ENCODE measurements around the gene MUC5AC. TPM values are rescaled to one million over a fixed set of nuclear protein-coding genes. Genes with fewer than 3 reads are reported as not detected.

The MUC5AC gene
- polyA plus RNA-seq, 1 donor (not counting 4 experiments of a cell fraction or from before 2014, with no cell fraction given): not detected

DNA sequence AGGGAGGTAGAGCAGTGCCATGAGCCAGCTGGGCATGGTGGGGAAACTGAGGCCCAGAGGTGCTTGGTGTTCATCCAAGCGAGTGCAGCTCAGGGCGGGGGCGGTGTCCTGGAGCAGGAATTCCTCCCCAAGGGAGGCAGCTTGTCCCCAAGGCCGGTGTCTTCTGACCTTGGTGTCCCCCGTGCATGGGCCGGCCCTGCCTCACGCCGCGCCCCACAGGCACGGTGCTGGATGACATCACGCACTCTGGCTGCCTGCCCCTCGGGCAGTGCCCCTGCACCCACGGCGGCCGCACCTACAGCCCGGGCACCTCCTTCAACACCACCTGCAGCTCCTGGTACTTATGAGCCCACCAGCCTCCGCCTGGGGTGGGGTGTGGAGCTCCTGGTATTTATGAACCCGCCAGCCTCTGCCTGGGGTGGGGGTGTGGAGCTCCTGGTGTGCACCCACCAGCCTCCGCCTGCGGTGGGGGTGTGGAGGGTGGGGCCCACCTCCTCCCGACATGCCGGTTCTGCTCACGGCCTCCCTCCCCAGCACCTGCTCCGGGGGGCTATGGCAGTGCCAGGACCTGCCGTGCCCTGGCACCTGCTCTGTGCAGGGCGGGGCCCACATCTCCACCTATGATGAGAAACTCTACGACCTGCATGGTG lies 71.8 kb downstream of the MUC5AC start:
- dilution Hi-C loops (cut with MboI; ENCODE audit: extremely low pct_ligation_motif_present, low sequenced_read_pairs): no loop called here
- no peaks in the 10 kb centered on the region for H3K9me3 ChIP-seq (ENCODE audit: control insufficient read depth, low read depth, low read length)
- DNase-seq (ENCODE audit: low read depth, low spot score): no peak
- H3K27ac ChIP-seq (ENCODE audit: control insufficient read depth, insufficient read depth, low read length): no peak overlapping the region
- no peaks in the 10 kb centered on the region for H3K9me1 ChIP-seq (ENCODE audit: control insufficient read depth, extremely low read depth, insufficient read depth, low read length)
- H3K36me3 ChIP-seq (ENCODE audit: control insufficient read depth in 2 of 2, extremely low read depth in 1 of 2, insufficient read depth in 2 of 2, low read length in 2 of 2): no peaks in the 10 kb centered on the region
- H3K9ac ChIP-seq (ENCODE audit: control insufficient read depth, extremely low read depth, insufficient read depth, low read length): no peak overlapping the region
- TF ChIP-seq, protein P1, sequence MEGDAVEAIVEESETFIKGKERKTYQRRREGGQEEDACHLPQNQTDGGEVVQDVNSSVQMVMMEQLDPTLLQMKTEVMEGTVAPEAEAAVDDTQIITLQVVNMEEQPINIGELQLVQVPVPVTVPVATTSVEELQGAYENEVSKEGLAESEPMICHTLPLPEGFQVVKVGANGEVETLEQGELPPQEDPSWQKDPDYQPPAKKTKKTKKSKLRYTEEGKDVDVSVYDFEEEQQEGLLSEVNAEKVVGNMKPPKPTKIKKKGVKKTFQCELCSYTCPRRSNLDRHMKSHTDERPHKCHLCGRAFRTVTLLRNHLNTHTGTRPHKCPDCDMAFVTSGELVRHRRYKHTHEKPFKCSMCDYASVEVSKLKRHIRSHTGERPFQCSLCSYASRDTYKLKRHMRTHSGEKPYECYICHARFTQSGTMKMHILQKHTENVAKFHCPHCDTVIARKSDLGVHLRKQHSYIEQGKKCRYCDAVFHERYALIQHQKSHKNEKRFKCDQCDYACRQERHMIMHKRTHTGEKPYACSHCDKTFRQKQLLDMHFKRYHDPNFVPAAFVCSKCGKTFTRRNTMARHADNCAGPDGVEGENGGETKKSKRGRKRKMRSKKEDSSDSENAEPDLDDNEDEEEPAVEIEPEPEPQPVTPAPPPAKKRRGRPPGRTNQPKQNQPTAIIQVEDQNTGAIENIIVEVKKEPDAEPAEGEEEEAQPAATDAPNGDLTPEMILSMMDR (optimal IDR thresholded peaks at IDR 0.05 in 1 of 3, IDR thresholded peaks at IDR 0.05 in 1 of 3, conservative IDR thresholded peaks at IDR 0.05 in 1 of 3; ENCODE audit: extremely low read depth in 1 of 3, insufficient read depth in 2 of 3, low read length in 3 of 3): no peak
- no peak for TF ChIP-seq EZH2 (IDR thresholded peaks at IDR 0.05; ENCODE audit: low read length)
- no peak overlapping the region for H2AFZ ChIP-seq (ENCODE audit: control insufficient read depth, low read length)
- H3K4me3 ChIP-seq (ENCODE audit: control insufficient read depth in 2 of 3, extremely low read depth in 1 of 3, insufficient read depth in 2 of 3, low read depth in 1 of 3, low read length in 3 of 3): no peak overlapping the region
- peaks cover 34% of the 10 kb centered on the region for H3K27me3 ChIP-seq (ENCODE audit: control insufficient read depth, extremely low read depth, insufficient read depth, low read length)
- no peaks in the 10 kb centered on the region for H3K4me1 ChIP-seq (ENCODE audit: control insufficient read depth, extremely low read depth, insufficient read depth, low read length)
- H3K4me2 ChIP-seq (ENCODE audit: control insufficient read depth, extremely low read depth, insufficient read depth, low read depth, low read length): no peak overlapping the region
- H4K20me1 ChIP-seq (ENCODE audit: control insufficient read depth, extremely low read depth, insufficient read depth, low read length): no peaks in the 10 kb centered on the region
- FAIRE-seq: no peak
- H3K79me2 ChIP-seq (ENCODE audit: control insufficient read depth, insufficient read depth, low read length): no peaks in the 10 kb centered on the region

DNA sequence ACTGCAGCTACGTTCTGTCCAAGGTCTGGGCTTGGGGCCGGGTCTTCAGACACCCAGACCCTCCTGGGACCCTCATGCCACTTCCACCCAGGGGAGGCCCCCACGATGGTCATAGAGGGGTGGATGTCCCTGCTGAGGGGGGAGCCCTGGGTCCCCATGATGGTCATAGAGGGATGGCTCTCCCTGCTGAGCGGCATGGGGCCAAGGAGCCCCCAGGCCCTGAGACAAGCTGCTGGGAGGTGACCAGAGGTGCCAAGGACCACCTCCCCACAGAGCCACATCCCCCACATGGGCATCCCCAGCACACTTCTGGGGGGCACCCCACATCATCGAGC lies 72.3 kb downstream of the MUC5AC start:
- H3K9me3 ChIP-seq (ENCODE audit: control insufficient read depth, low read depth, low read length): no peaks in the 10 kb centered on the region
- no peak overlapping the region for H3K4me3 ChIP-seq (ENCODE audit: control insufficient read depth in 2 of 3, extremely low read depth in 1 of 3, insufficient read depth in 2 of 3, low read depth in 1 of 3, low read length in 3 of 3)
- H3K9me1 ChIP-seq (ENCODE audit: control insufficient read depth, extremely low read depth, insufficient read depth, low read length): no peaks in the 10 kb centered on the region
- no peaks in the 10 kb centered on the region for H3K79me2 ChIP-seq (ENCODE audit: control insufficient read depth, insufficient read depth, low read length)
- no peak overlapping the region for H3K4me2 ChIP-seq (ENCODE audit: control insufficient read depth, extremely low read depth, insufficient read depth, low read depth, low read length)
- dilution Hi-C loops (cut with MboI; ENCODE audit: extremely low pct_ligation_motif_present, low sequenced_read_pairs): no loop called here
- DNase-seq (ENCODE audit: low read depth, low spot score) (no peak), FAIRE-seq (no peak)
- no peak for TF ChIP-seq EZH2 (IDR thresholded peaks at IDR 0.05; ENCODE audit: low read length)
- TF ChIP-seq, protein P1 (optimal IDR thresholded peaks at IDR 0.05 in 1 of 3, IDR thresholded peaks at IDR 0.05 in 1 of 3, conservative IDR thresholded peaks at IDR 0.05 in 1 of 3; ENCODE audit: extremely low read depth in 1 of 3, insufficient read depth in 2 of 3, low read length in 3 of 3): no peak
- H3K27ac ChIP-seq (ENCODE audit: control insufficient read depth, insufficient read depth, low read length): no peak overlapping the region
- no peaks in the 10 kb centered on the region for H3K4me1 ChIP-seq (ENCODE audit: control insufficient read depth, extremely low read depth, insufficient read depth, low read length)
- peaks cover 34% of the 10 kb centered on the region for H3K27me3 ChIP-seq (ENCODE audit: control insufficient read depth, extremely low read depth, insufficient read depth, low read length)
- no peaks in the 10 kb centered on the region for H4K20me1 ChIP-seq (ENCODE audit: control insufficient read depth, extremely low read depth, insufficient read depth, low read length)
- no peak overlapping the region for H3K9ac ChIP-seq (ENCODE audit: control insufficient read depth, extremely low read depth, insufficient read depth, low read length)
- H3K36me3 ChIP-seq (ENCODE audit: control insufficient read depth in 2 of 2, extremely low read depth in 1 of 2, insufficient read depth in 2 of 2, low read length in 2 of 2): no peaks in the 10 kb centered on the region
- no peak overlapping the region for H2AFZ ChIP-seq (ENCODE audit: control insufficient read depth, low read length)
